GM12878 (cell line): Measurements from ENCODE around the gene KHDRBS2. TPM values are rescaled to one million over a fixed set of nuclear protein-coding genes. Genes with fewer than 3 reads are reported as not detected.

Experiments
- ATAC-seq: fragments of 200-7000 bp; cut with Tn5 transposase; 3 replicates; pipeline ENCODE4 v1.9.1; 2020; ENCODE audit warnings: mild to moderate bottlenecking, moderate library complexity
- BruUV-seq: library from RNA; stranded (reverse); fragments of 400-500 nt; replicated peaks from 2 replicates; lab custom pipeline; 2021; lab: Mats Ljungman, UMichigan
- CTCF ChIA-PET: fragments of 300-600 bp; sonication (Branson Sonifier 250); formaldehyde crosslinking; extraction: SDS; loops from one replicate; lab custom pipeline; 2021; ENCODE audit warnings: inconsistent platforms; lab: Yijun Ruan, JAX
- POLR2A ChIA-PET: fragments of 350-600 bp; formaldehyde crosslinking; extraction: SDS; loops from one replicate; lab custom pipeline; 2021; ENCODE audit warnings: inconsistent platforms; lab: Charles Lee
- RAD21 ChIA-PET: fragments of 300-600 bp; sonication (Branson Sonifier 250); formaldehyde crosslinking; loops from one replicate; lab custom pipeline; 2023; ENCODE audit warnings: antibody characterized with exemption; ENCODE audit not compliant: unreplicated experiment; lab: Charles Lee
- SMC1A ChIA-PET: fragments of 300-600 bp; sonication (Branson Sonifier 250); formaldehyde crosslinking; loops from one replicate; lab custom pipeline; 2023; ENCODE audit not compliant: unreplicated experiment, uncharacterized antibody; lab: Charles Lee
- DNase-seq: peaks from one replicate; pipeline ENCODE4 v3.0.0-alpha.2; 2011; ENCODE audit warnings: low read depth, low spot score
- FAIRE-seq: peaks from 3 replicates; lab custom pipeline; 2011; peaks lifted over from hg19 to GRCh38; lab: Jason Lieb, UNC
- H2AFZ ChIP-seq: 2 replicates; pipeline ENCODE4 v1.6.0; 2011; ENCODE audit warnings: low read depth, low read length, control low read depth; ENCODE audit not compliant: control insufficient read depth
- H3K27ac ChIP-seq: 2 replicates; pipeline ENCODE4 v1.5.1; 2011; ENCODE audit warnings: control low read depth; ENCODE audit not compliant: control insufficient read depth, insufficient read depth
- H3K27me3 ChIP-seq, 2 experiments: replicated peaks in 1 of 2; 2 replicates each; pipeline versions ENCODE4 v1.6.0 to v1.6.1; 2011; ENCODE audit warnings: low read length in 1 of 2; ENCODE audit not compliant: control insufficient read depth in 2 of 2, insufficient read depth in 2 of 2
- H3K36me3 ChIP-seq, 2 experiments: 2 replicates each; pipeline ENCODE4 v1.5.1; 2011; ENCODE audit warnings: low read length in 1 of 2; ENCODE audit not compliant: control insufficient read depth in 2 of 2, insufficient read depth in 2 of 2
- H3K4me1 ChIP-seq: 2 replicates; pipeline ENCODE4 v1.6.1; 2011; ENCODE audit warnings: mild to moderate bottlenecking, low read length, moderate library complexity, mixed read lengths; ENCODE audit not compliant: control insufficient read depth, insufficient read depth
- H3K4me2 ChIP-seq: 2 replicates; pipeline ENCODE4 v1.6.0; 2011; ENCODE audit warnings: control low read depth; ENCODE audit not compliant: control insufficient read depth, insufficient read depth
- H3K4me3 ChIP-seq: fragments of 200-600 bp; sonication (generic); 2 replicates; pipeline ENCODE4 v1.5.1; 2016
- H3K79me2 ChIP-seq: 2 replicates; pipeline ENCODE4 v1.6.0; 2011; ENCODE audit warnings: low read length; ENCODE audit not compliant: control insufficient read depth, insufficient read depth
- H3K9ac ChIP-seq: 2 replicates; pipeline ENCODE4 v1.8.0; 2011; ENCODE audit warnings: low read length, control low read depth, mixed read lengths; ENCODE audit not compliant: control insufficient read depth, insufficient read depth
- H3K9me3 ChIP-seq: replicated peaks from 3 replicates; pipeline ENCODE4 v1.5.1; 2011; ENCODE audit warnings: mild to moderate bottlenecking, low read length; ENCODE audit not compliant: control insufficient read depth, insufficient read depth
- H4K20me1 ChIP-seq: 2 replicates; pipeline ENCODE4 v1.6.0; 2011; ENCODE audit not compliant: control insufficient read depth, insufficient read depth
- CUX1 ChIP-seq: IDR thresholded peaks from 2 replicates; pipeline ENCODE4 v1.6.1; 2012; ENCODE audit warnings: improper control_type of control experiment, low read depth, low read length; ENCODE audit not compliant: insufficient replicate concordance
- EP300 ChIP-seq, 2 experiments: fragments of 150-350 bp in 1 of 2; IDR thresholded peaks; 2 replicates each; pipeline ENCODE4 v1.6.1; 2011 to 2012; ENCODE audit warnings: low read depth in 2 of 2, low read length in 2 of 2, borderline replicate concordance in 1 of 2, improper control_type of control experiment in 1 of 2, inconsistent platforms in 1 of 2; ENCODE audit not compliant: control insufficient read depth in 1 of 2
- MTA2 ChIP-seq: fragments of 450-650 bp; IDR thresholded peaks from 2 replicates; pipeline ENCODE4 v1.6.1; 2016; ENCODE audit warnings: low read depth, mild to moderate bottlenecking, moderate library complexity
- MXI1 ChIP-seq: fragments of 150-350 bp; IDR thresholded peaks from 2 replicates; pipeline ENCODE4 v1.6.1; 2011; ENCODE audit warnings: low read depth, mild to moderate bottlenecking, inconsistent platforms, low read length, improper control_type of control experiment
- PML ChIP-seq: IDR thresholded peaks from 2 replicates; pipeline ENCODE4 v1.6.1; 2012; ENCODE audit warnings: low read length, inconsistent platforms
- POLR2AphosphoS2 ChIP-seq: IDR thresholded peaks from 2 replicates; pipeline ENCODE4 v1.6.1; 2011; ENCODE audit warnings: low read depth, mild to moderate bottlenecking, low read length, improper control_type of control experiment, moderate library complexity
- POLR2AphosphoS5 ChIP-seq: IDR thresholded peaks from 2 replicates; pipeline ENCODE4 v1.6.1; 2011; ENCODE audit warnings: mild to moderate bottlenecking, low read length, inconsistent platforms
- RAD51 ChIP-seq: fragments of 450-650 bp; IDR thresholded peaks from 2 replicates; pipeline ENCODE4 v1.6.1; 2016; ENCODE audit warnings: moderate library complexity, mild to moderate bottlenecking, inconsistent platforms
- SIN3A ChIP-seq: IDR thresholded peaks from 2 replicates; pipeline ENCODE4 v1.6.1; 2012; ENCODE audit warnings: low read depth, low read length, improper control_type of control experiment
- SKIL ChIP-seq: fragments of 450-650 bp; IDR thresholded peaks from 2 replicates; pipeline ENCODE4 v1.6.1; 2017; ENCODE audit warnings: mild to moderate bottlenecking, low read depth, inconsistent platforms; ENCODE audit not compliant: poor library complexity, severe bottlenecking
- STAT1 ChIP-seq: fragments of 450-650 bp; conservative IDR thresholded peaks from 2 replicates; pipeline ENCODE4 v1.6.1; 2014; ENCODE audit warnings: antibody characterized with exemption, mild to moderate bottlenecking
- in situ Hi-C: fragments of 300-500 bp; cut with MboI; formaldehyde crosslinking; loops from 9 replicates; pipeline ENCODE4 v1.14.3; 2018; ENCODE audit warnings: mixed read lengths
- intact Hi-C: fragments of 100-400 bp; cut with micrococcal nuclease; formaldehyde crosslinking; loops from one replicate; pipeline ENCODE4 v1.14.2; 2022; ENCODE audit not compliant: unreplicated experiment
- polyA plus RNA-seq, 11 experiments: library from polyadenylated mRNA; depleted of rRNA in 4 of 11; unstranded in 6 of 11; stranded (reverse) in 5 of 11; fragments of >200 nt; fragmentation: Nextera tagmentation in 4 of 11; fragmentation: Illumina TruSeq in 1 of 11; extraction: Ambion mirVana in 4 of 11; extraction: Trizol in 1 of 11; gene quantifications; 1 replicate in 1 of 11; 2 replicates in 10 of 11; pipeline versions ENCODE4 v1.2.1 to v1.2.3, GENCODE V29; 2011 to 2016; ENCODE audit warnings: inconsistent platforms in 2 of 11, missing spikeins in 2 of 11, low read depth in 1 of 11
- total RNA-seq, 4 experiments: library from RNA; depleted of rRNA in 3 of 4; stranded (reverse); fragments of >200 nt in 3 of 4; fragmentation: Illumina TruSeq in 1 of 4; extraction: Trizol in 1 of 4; gene quantifications; 2 replicates each; pipeline versions ENCODE4 v1.2.1 to v1.2.3, GENCODE V29; 2013 to 2021
- TF ChIP-seq, protein P1 (sequence below): fragments of 450-650 bp; IDR thresholded peaks from 2 replicates; pipeline ENCODE4 v1.6.1; 2016; ENCODE audit warnings: mild to moderate bottlenecking
- TF ChIP-seq, protein P2 (sequence below): IDR thresholded peaks from 2 replicates; pipeline ENCODE4 v1.6.1; 2011; ENCODE audit warnings: low read depth, mild to moderate bottlenecking, low read length, moderate library complexity, borderline replicate concordance; ENCODE audit errors: extremely low read depth

The KHDRBS2 gene
- total and polyA plus RNA-seq, 10 of the 15 experiments (the other 5 are each of a cell fraction or from before 2014, with no cell fraction given), result 0.11 to 0.56 TPM; not detected in 8

DNA sequence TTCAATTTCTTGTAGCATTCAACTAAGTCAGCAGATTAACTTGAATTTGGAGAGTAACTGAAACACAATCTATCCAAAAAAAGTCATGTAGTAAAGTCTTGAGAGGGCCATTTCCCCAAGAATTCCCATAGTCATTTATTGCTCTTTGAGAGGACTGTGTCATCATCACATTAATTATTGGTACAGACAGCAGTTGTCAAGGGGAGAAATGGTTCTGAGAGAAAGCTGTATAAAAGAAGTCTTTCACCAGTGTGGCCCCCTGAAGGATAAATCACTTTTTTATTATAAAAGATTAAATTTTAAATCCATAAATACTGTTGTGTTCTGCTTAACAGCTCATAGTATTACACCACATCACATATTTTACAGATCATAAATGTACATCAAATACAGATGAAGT is 111.5 kb downstream of the KHDRBS2 start:
- Histone ChIP-seq H3K9me3 (no peaks in the 10 kb centered on the region), H3K79me2 (no peaks in the 10 kb centered on the region), H3K4me3 (no peak overlapping the region), H2AFZ (no peak overlapping the region), H3K9ac (no peak overlapping the region), H3K36me3 (no peaks in the 10 kb centered on the region), H3K4me1 (no peaks in the 10 kb centered on the region), H3K27me3 (no peaks in the 10 kb centered on the region), H3K4me2 (no peak overlapping the region), H4K20me1 (no peaks in the 10 kb centered on the region), H3K27ac (no peak overlapping the region)
- ChIA-PET RAD21 (no interaction called here), SMC1A (interaction anchor here (1.1 kb wide), 1 partner anchor 30 kb away, joined by 3 read pairs; no protein-coding TSS in a partner anchor), POLR2A (no interaction called here), CTCF (no interaction called here)
- FAIRE-seq (no peak), ATAC-seq (no peak), DNase-seq (no peak)
- intact Hi-C loops (no loop called here), in situ Hi-C loops (no loop called here)
- no TSS peak for BruUV-seq
- TF ChIP-seq RAD51, result no peak
- TF ChIP-seq STAT1, result no peak
- no peak for TF ChIP-seq EP300 (IDR thresholded peaks at IDR 0.05; ENCODE audit: borderline replicate concordance in 1 of 2, control insufficient read depth in 1 of 2, low read depth in 2 of 2, low read length in 2 of 2)
- no peak for TF ChIP-seq POLR2AphosphoS2
- no peak for TF ChIP-seq PML
- TF ChIP-seq, protein P1, sequence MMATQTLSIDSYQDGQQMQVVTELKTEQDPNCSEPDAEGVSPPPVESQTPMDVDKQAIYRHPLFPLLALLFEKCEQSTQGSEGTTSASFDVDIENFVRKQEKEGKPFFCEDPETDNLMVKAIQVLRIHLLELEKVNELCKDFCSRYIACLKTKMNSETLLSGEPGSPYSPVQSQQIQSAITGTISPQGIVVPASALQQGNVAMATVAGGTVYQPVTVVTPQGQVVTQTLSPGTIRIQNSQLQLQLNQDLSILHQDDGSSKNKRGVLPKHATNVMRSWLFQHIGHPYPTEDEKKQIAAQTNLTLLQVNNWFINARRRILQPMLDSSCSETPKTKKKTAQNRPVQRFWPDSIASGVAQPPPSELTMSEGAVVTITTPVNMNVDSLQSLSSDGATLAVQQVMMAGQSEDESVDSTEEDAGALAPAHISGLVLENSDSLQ, result no peak
- no peak for TF ChIP-seq MTA2
- TF ChIP-seq, protein P2, sequence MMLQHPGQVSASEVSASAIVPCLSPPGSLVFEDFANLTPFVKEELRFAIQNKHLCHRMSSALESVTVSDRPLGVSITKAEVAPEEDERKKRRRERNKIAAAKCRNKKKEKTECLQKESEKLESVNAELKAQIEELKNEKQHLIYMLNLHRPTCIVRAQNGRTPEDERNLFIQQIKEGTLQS, result no peak
- no peak for TF ChIP-seq SIN3A
- no peak for TF ChIP-seq SKIL
- TF ChIP-seq POLR2AphosphoS5, result no peak
- TF ChIP-seq CUX1, result no peak
- no peak for TF ChIP-seq MXI1
